Liver (tissue), 3 donors: ENCODE measurements around the gene CSTPP1.
"Not testable (repeated sequence)": the region's sequence is repeated elsewhere in the genome, so short reads cannot be mapped to it uniquely, and the experiment has no call there.

Experiments used
- ATF3 ChIP-seq: IDR thresholded peaks from 2 replicates; pipeline ENCODE4 v1.6.1; 2016; ENCODE audit warnings: antibody characterized with exemption
- CTCF ChIP-seq: fragments of 150-350 bp; IDR thresholded peaks from 2 replicates; pipeline ENCODE4 v1.5.1; 2017; ENCODE audit warnings: improper control_type of control experiment, low read depth, low read length; ENCODE audit not compliant: missing input control
- FOXA1 ChIP-seq: IDR thresholded peaks from 2 replicates; pipeline ENCODE4 v1.6.1; 2016; ENCODE audit warnings: antibody characterized with exemption
- GABPA ChIP-seq, 2 donors: IDR thresholded peaks in 1 of 2; conservative IDR thresholded peaks in 1 of 2; 2 replicates each; pipeline ENCODE4 v1.6.1; 2016; ENCODE audit warnings: antibody characterized with exemption in 2 of 2, mild to moderate bottlenecking in 1 of 2, moderate library complexity in 1 of 2
- MAX ChIP-seq: IDR thresholded peaks from 2 replicates; pipeline ENCODE4 v1.6.1; 2016; ENCODE audit warnings: antibody characterized with exemption
- RAD21 ChIP-seq, 2 donors: IDR thresholded peaks; 2 replicates each; pipeline ENCODE4 v1.6.1; 2016; ENCODE audit warnings: antibody characterized with exemption in 2 of 2, mild to moderate bottlenecking in 2 of 2
- REST ChIP-seq: IDR thresholded peaks from 2 replicates; pipeline ENCODE4 v1.6.1; 2016; ENCODE audit warnings: antibody characterized with exemption, mild to moderate bottlenecking
- RXRA ChIP-seq, 2 donors: IDR thresholded peaks; 2 replicates each; pipeline ENCODE4 v1.6.1; 2017 to 2018; ENCODE audit warnings: antibody characterized with exemption in 2 of 2, mild to moderate bottlenecking in 1 of 2
- TAF1 ChIP-seq: conservative IDR thresholded peaks from 2 replicates; pipeline ENCODE4 v1.6.1; 2016; ENCODE audit warnings: antibody characterized with exemption, mild to moderate bottlenecking
- donor health status: healthy.
- donor health status: healthy.

GRCh38 chr11:46928701-46929100 is 7.9 kb upstream of the CSTPP1 start:
- not testable (repeated sequence) for TF ChIP-seq RAD21 (IDR thresholded peaks at IDR 0.05); CTCF; MAX; FOXA1; REST; RXRA (IDR thresholded peaks at IDR 0.05); ATF3; GABPA (IDR thresholded peaks at IDR 0.05 in 1 of 2, conservative IDR thresholded peaks at IDR 0.05 in 1 of 2); TAF1
